GM23338 (cell line): Measurements from ENCODE around the gene HSF4. TPM values are rescaled to one million over a fixed set of nuclear protein-coding genes. Genes with fewer than 3 reads are reported as not detected.

ENCODE experiments used
- ATAC-seq: fragments of 200-7000 bp; cut with Tn5 transposase; 3 replicates; pipeline ENCODE4 v1.9.1; 2020
- DNase-seq: peaks from one replicate; pipeline ENCODE4 v3.0.0-alpha.2; 2015; ENCODE audit warnings: low spot score
- H2AFZ ChIP-seq: fragments of 200-600 bp; sonication (generic); 2 replicates; pipeline ENCODE4 v1.8.0; 2016; ENCODE audit warnings: antibody characterized with exemption, mild to moderate bottlenecking, moderate library complexity
- H3F3A ChIP-seq: fragments of 200-600 bp; sonication (generic); replicated peaks from 2 replicates; pipeline ENCODE4 v1.8.0; 2017; ENCODE audit warnings: antibody characterized with exemption, mixed run types, low read depth
- H3K27ac ChIP-seq: fragments of 200-600 bp; sonication (generic); 2 replicates; pipeline ENCODE4 v1.6.1; 2016; ENCODE audit warnings: low read depth
- H3K27me3 ChIP-seq: fragments of 200-600 bp; sonication (generic); 2 replicates; pipeline ENCODE4 v1.8.0; 2016; ENCODE audit warnings: mild to moderate bottlenecking, mixed run types, moderate library complexity; ENCODE audit not compliant: insufficient read depth
- H3K36me3 ChIP-seq: fragments of 200-600 bp; sonication (generic); 2 replicates; pipeline ENCODE4 v1.8.0; 2016; ENCODE audit warnings: mild to moderate bottlenecking; ENCODE audit not compliant: insufficient read depth
- H3K4me1 ChIP-seq: fragments of 200-600 bp; sonication (generic); 2 replicates; pipeline ENCODE4 v1.8.0; 2016; ENCODE audit warnings: mild to moderate bottlenecking, moderate library complexity; ENCODE audit not compliant: insufficient read depth
- H3K4me2 ChIP-seq: fragments of 200-600 bp; sonication (generic); 2 replicates; pipeline ENCODE4 v1.7.1; 2017; ENCODE audit warnings: mixed run types
- H3K4me3 ChIP-seq: fragments of 200-600 bp; sonication (generic); 2 replicates; pipeline ENCODE4 v1.6.1; 2016; ENCODE audit warnings: mixed run types
- H3K79me2 ChIP-seq: fragments of 200-600 bp; sonication (generic); replicated peaks from 2 replicates; pipeline ENCODE4 v1.8.0; 2017; ENCODE audit warnings: mild to moderate bottlenecking; ENCODE audit not compliant: insufficient read depth
- H3K9me2 ChIP-seq: fragments of 200-600 bp; sonication (generic); 2 replicates; pipeline ENCODE4 v1.8.0; 2017; ENCODE audit not compliant: insufficient read depth
- H4K20me1 ChIP-seq: fragments of 200-600 bp; sonication (generic); replicated peaks from 2 replicates; pipeline ENCODE4 v1.8.0; 2017; ENCODE audit warnings: mild to moderate bottlenecking; ENCODE audit not compliant: insufficient read depth
- H3K27ac Mint-ChIP-seq: 2 replicates; pipeline ENCODE4 v1.8.0; 2020; ENCODE audit warnings: inconsistent platforms, mild to moderate bottlenecking, moderate library complexity, mixed read lengths
- H3K27me3 Mint-ChIP-seq: 3 replicates; pipeline ENCODE4 v1.8.0; 2022; ENCODE audit warnings: low read depth, mild to moderate bottlenecking, moderate library complexity, mixed read lengths, inconsistent platforms; ENCODE audit not compliant: insufficient read depth, poor library complexity
- H3K36me3 Mint-ChIP-seq: 3 replicates; pipeline ENCODE4 v1.8.0; 2021; ENCODE audit warnings: low read depth, mild to moderate bottlenecking, inconsistent platforms, moderate library complexity, mixed read lengths
- H3K4me1 Mint-ChIP-seq: 3 replicates; pipeline ENCODE4 v1.8.0; 2020; ENCODE audit warnings: mild to moderate bottlenecking, inconsistent platforms, mixed read lengths
- H3K4me3 Mint-ChIP-seq: 3 replicates; pipeline ENCODE4 v1.8.0; 2021; ENCODE audit warnings: moderate library complexity, mild to moderate bottlenecking, inconsistent platforms, mixed read lengths
- H3K9me3 Mint-ChIP-seq: 3 replicates; pipeline ENCODE4 v1.8.0; 2020; ENCODE audit warnings: moderate library complexity, mild to moderate bottlenecking, inconsistent platforms, mixed read lengths
- CREB1 ChIP-seq: fragments of 250-450 bp; sonication (Bioruptor Pico); IDR thresholded peaks from 2 replicates; pipeline ENCODE4 v1.5.0; 2020; ENCODE audit warnings: low read depth, mild to moderate bottlenecking, moderate library complexity
- EZH2 ChIP-seq: fragments of 200-600 bp; sonication (generic); IDR thresholded peaks from one replicate; pipeline ENCODE4 v1.8.0; 2017; ENCODE audit warnings: antibody characterized with exemption, mild to moderate bottlenecking, low read depth; ENCODE audit not compliant: unreplicated experiment
- NANOG ChIP-seq: IDR thresholded peaks from 2 replicates; pipeline ENCODE4 v1.6.1; 2016; ENCODE audit warnings: antibody characterized with exemption, borderline replicate concordance
- POLR2AphosphoS5 ChIP-seq: IDR thresholded peaks from 2 replicates; pipeline ENCODE4 v1.6.1; 2016; ENCODE audit warnings: antibody characterized with exemption, low read depth
- ZNF114 ChIP-seq: fragments of 250-450 bp; sonication (Bioruptor Pico); IDR thresholded peaks from 2 replicates; pipeline ENCODE4 v1.5.0; 2020; ENCODE audit warnings: mild to moderate bottlenecking, moderate library complexity
- ZNF331 ChIP-seq: fragments of 250-450 bp; sonication (Bioruptor Pico); IDR thresholded peaks from 2 replicates; pipeline ENCODE4 v1.5.0; 2020; ENCODE audit warnings: low read depth, mild to moderate bottlenecking, moderate library complexity
- ZNF462 ChIP-seq: fragments of 250-450 bp; sonication (Bioruptor Pico); IDR thresholded peaks from 2 replicates; pipeline ENCODE4 v1.5.0; 2020; ENCODE audit warnings: mild to moderate bottlenecking, moderate library complexity
- polyA plus RNA-seq: library from polyadenylated mRNA; unstranded; fragments of >200 nt; fragmentation: Nextera tagmentation; extraction: Ambion mirVana; gene quantifications from 2 replicates; pipeline ENCODE4 v1.2.1, GENCODE V29; 2016
- total RNA-seq: library from RNA; depleted of rRNA; stranded (reverse); fragments of >200 nt; shearing (Covaris generic); gene quantifications from 2 replicates; pipeline ENCODE4 v1.2.3, GENCODE V29; 2014
- TF ChIP-seq, protein P1 (sequence below): IDR thresholded peaks from one replicate; pipeline ENCODE4 v1.6.1; 2018; ENCODE audit warnings: antibody characterized with exemption; ENCODE audit not compliant: unreplicated experiment
- TF ChIP-seq, protein P2 (sequence below): IDR thresholded peaks from 2 replicates; pipeline ENCODE4 v1.6.1; 2016; ENCODE audit warnings: antibody characterized with exemption

HSF4 gene
- total and polyA plus RNA-seq, 2 experiments from 2014 or later, result 0.19 to 1.3 TPM

DNA sequence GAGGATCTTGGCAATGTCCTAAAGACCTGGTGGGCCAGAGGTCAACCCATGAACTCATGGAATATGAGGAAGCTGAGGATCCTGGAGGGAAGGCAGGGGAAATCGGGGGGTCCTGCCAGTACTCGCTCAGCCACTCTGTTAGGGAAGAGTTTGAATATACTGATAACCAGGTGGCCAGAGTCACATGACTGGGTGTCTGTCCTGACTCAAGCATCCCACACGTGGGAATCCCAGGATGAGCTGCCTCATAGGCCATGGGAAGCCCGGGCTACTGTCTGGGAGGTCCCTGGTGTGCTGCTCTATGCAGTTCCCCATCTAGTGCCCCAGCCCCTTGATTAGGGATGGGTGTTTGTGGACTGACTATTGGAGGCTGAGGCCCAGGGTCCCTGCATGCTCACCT, 23.8 kb downstream of the HSF4 start:
- Mint-ChIP-seq H3K36me3 (peaks cover 5% of the 10 kb centered on the region; the same call in 2 of the 3 replicates), H3K27ac (no peak overlapping the region), H3K4me3 (no peak overlapping the region), H3K27me3 (peaks cover 32% of the 10 kb centered on the region), H3K9me3 (no peaks in the 10 kb centered on the region; the same call in 2 of the 3 replicates), H3K4me1 (peaks cover 28% of the 10 kb centered on the region)
- H3K27me3 ChIP-seq, result peaks cover 28% of the 10 kb centered on the region
- no peak overlapping the region for H3K27ac ChIP-seq
- DNase-seq (no peak), ATAC-seq (no peak)
- H3K36me3 ChIP-seq, result no peaks in the 10 kb centered on the region
- H3K4me1 ChIP-seq, result peaks cover 18% of the 10 kb centered on the region; the same call in 1 of the 2 replicates
- TF ChIP-seq NANOG, result no peak
- TF ChIP-seq CREB1 (CRISPR knock-in tag), result no peak
- TF ChIP-seq ZNF331, result no peak
- TF ChIP-seq, protein P1, sequence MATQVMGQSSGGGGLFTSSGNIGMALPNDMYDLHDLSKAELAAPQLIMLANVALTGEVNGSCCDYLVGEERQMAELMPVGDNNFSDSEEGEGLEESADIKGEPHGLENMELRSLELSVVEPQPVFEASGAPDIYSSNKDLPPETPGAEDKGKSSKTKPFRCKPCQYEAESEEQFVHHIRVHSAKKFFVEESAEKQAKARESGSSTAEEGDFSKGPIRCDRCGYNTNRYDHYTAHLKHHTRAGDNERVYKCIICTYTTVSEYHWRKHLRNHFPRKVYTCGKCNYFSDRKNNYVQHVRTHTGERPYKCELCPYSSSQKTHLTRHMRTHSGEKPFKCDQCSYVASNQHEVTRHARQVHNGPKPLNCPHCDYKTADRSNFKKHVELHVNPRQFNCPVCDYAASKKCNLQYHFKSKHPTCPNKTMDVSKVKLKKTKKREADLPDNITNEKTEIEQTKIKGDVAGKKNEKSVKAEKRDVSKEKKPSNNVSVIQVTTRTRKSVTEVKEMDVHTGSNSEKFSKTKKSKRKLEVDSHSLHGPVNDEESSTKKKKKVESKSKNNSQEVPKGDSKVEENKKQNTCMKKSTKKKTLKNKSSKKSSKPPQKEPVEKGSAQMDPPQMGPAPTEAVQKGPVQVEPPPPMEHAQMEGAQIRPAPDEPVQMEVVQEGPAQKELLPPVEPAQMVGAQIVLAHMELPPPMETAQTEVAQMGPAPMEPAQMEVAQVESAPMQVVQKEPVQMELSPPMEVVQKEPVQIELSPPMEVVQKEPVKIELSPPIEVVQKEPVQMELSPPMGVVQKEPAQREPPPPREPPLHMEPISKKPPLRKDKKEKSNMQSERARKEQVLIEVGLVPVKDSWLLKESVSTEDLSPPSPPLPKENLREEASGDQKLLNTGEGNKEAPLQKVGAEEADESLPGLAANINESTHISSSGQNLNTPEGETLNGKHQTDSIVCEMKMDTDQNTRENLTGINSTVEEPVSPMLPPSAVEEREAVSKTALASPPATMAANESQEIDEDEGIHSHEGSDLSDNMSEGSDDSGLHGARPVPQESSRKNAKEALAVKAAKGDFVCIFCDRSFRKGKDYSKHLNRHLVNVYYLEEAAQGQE, result no peak
- no peak for TF ChIP-seq ZNF462 (CRISPR knock-in tag)
- TF ChIP-seq, protein P2, sequence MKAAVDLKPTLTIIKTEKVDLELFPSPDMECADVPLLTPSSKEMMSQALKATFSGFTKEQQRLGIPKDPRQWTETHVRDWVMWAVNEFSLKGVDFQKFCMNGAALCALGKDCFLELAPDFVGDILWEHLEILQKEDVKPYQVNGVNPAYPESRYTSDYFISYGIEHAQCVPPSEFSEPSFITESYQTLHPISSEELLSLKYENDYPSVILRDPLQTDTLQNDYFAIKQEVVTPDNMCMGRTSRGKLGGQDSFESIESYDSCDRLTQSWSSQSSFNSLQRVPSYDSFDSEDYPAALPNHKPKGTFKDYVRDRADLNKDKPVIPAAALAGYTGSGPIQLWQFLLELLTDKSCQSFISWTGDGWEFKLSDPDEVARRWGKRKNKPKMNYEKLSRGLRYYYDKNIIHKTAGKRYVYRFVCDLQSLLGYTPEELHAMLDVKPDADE, result no peak
- TF ChIP-seq ZNF114 (CRISPR knock-in tag), result no peak
- TF ChIP-seq EZH2, result no peak
- no peak for TF ChIP-seq POLR2AphosphoS5
- 0 out of 2 replicates have a peak, but pooled peaks cover 6% of the 10 kb centered on the region for H3F3A ChIP-seq
- H2AFZ ChIP-seq, result no peak overlapping the region
- H3K79me2 ChIP-seq, result peaks cover 12% of the 10 kb centered on the region
- H3K4me3 ChIP-seq, result no peak overlapping the region
- H4K20me1 ChIP-seq, result peaks cover 6% of the 10 kb centered on the region
- no peaks in the 10 kb centered on the region for H3K9me2 ChIP-seq
- no peak overlapping the region for H3K4me2 ChIP-seq
